GM19328 (cell line): Measurements from ENCODE around the gene PSME3.
"Not testable (repeated sequence)": the region's sequence is repeated elsewhere in the genome, so short reads cannot be mapped to it uniquely, and the experiment has no call there.

ENCODE experiments used
- ATAC-seq: cut with Tn5 transposase; IDR thresholded peaks from one replicate; pipeline ENCODE4 v1.9.1; 2021; ENCODE audit warnings: mild to moderate bottlenecking, moderate library complexity; ENCODE audit not compliant: unreplicated experiment

Gene PSME3

GRCh38 chr17:42849451-42850181 lies 16.4 kb downstream of the PSME3 start:
- ATAC-seq = no peak

- ATAC-seq = no peak
These were observed 17.8 kb downstream of the PSME3 start, which contains the start of gene AOC3 for GRCh38 chr17:42850954-42851353. Gene AOC3, plus strand, starts transcription at chr17:42851199. Its CDS starts 145 bp downstream, at chr17:42851344.

GRCh38 chr17:42851371-42852240 lies 18.4 kb downstream of the PSME3 start:
- ATAC-seq = not testable (repeated sequence)

DNA sequence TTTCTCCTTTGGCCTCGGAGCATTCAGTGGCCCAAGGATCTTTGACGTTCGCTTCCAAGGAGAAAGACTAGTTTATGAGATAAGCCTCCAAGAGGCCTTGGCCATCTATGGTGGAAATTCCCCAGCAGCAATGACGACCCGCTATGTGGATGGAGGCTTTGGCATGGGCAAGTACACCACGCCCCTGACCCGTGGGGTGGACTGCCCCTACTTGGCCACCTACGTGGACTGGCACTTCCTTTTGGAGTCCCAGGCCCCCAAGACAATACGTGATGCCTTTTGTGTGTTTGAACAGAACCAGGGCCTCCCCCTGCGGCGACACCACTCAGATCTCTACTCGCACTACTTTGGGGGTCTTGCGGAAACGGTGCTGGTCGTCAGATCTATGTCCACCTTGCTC lies 19.2 kb downstream of the PSME3 start:
- no peak for ATAC-seq

DNA sequence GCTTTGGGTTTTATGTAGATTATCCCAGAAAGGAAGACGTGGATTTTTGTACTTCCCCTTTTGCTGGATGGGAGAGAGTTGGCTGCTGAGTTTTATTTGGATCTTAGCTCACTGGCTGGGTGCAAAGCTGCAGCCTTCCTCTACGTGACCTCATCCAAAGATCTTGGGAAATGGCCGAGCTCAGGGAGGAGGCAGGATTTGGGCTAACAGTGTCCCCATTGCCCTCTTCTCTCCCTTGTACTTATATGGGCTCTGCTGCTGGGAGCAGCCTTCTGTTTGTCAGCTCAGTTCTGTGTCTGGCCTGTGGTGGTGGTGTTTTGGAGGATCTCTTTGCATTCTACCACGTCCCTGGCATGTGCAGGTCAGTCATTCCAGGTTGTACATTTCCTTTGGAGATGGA lies 19.8 kb downstream of the PSME3 start:
- ATAC-seq = no peak

- no peak for ATAC-seq
These were observed 20.4 kb downstream of the PSME3 start for GRCh38 chr17:42853597-42853967.

GRCh38 chr17:42853968-42854790 lies 21.0 kb downstream of the PSME3 start:
- no peak for ATAC-seq

- ATAC-seq = no peak
These were observed 21.9 kb downstream of the PSME3 start for GRCh38 chr17:42855048-42855596.

- not testable (repeated sequence) for ATAC-seq
These were observed 22.9 kb downstream of the PSME3 start for GRCh38 chr17:42856093-42856492.

- not testable (repeated sequence) for ATAC-seq
These were observed 23.3 kb downstream of the PSME3 start for GRCh38 chr17:42856516-42856915.

DNA sequence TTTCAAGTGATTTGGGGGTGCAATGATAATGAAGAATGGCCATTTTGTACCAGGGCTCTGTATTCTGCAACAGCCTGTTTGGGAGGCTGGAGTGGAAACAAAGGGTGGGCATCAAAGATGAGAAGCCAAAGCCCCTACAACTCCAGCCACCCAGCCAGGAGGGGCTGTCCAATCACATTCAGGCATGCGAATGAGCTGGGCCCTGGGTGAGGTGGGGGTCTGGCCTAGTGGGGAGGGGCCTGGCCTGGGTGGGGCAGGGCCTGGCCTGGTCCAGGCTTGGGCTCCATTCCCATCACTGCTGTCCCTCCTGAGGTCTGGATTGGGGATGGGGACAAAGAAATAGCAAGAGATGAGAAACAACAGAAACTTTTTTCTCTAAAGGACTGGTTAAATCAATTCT lies 24.2 kb downstream of the PSME3 start:
- ATAC-seq = no peak

- no peak for ATAC-seq
These were observed 32.5 kb downstream of the PSME3 start for GRCh38 chr17:42865638-42866094.

- no peak for ATAC-seq
These were observed 33.0 kb downstream of the PSME3 start for GRCh38 chr17:42866216-42866615.

DNA sequence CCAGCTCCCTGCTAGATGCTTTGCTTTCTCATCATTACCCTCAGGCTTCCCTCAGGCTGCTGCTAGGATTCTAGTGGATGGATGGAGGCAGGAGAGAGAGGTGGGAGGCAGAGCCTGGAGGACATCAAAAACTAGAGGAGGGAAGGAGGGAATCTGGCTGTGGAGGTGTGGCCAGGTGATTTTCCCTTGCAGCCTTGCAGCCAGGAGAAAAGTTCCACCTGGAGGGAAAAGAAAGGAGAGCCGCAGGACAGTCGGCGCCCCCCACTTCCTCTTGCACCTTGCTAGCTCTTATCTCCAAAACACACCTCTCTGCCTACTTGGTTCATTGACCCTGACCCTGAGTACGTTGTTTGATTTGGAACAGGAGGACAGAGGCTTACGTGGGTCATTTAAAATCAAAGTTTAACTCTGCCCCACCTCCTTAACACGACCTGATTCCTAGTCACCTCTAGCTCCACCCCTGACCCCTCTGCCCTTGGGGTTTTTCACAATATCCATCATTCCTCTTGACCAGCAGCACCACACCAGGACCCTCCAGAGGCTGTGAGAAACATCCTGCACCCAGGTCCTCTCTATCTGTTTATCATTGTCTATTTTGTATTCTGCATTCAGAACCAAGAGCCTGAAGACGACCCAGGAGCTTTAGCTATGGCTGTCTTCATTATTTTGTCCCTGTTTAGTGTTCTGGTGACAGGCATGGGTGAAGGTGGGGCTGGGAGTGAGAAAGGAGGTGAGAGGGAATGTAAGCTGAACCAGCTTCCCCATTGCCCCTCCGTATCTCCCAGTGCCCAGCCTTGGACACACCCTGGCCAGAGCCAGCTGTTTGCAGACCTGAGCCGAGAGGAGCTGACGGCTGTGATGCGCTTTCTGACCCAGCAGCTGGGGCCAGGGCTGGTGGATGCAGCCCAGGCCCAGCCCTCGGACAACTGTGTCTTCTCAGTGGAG lies 33.7 kb downstream of the PSME3 start:
- ATAC-seq = no peak

GRCh38 chr17:42867694-42868261 lies 34.6 kb downstream of the PSME3 start:
- not testable (repeated sequence) for ATAC-seq

GRCh38 chr17:42868338-42868737 lies 35.1 kb downstream of the PSME3 start:
- ATAC-seq = no peak

DNA sequence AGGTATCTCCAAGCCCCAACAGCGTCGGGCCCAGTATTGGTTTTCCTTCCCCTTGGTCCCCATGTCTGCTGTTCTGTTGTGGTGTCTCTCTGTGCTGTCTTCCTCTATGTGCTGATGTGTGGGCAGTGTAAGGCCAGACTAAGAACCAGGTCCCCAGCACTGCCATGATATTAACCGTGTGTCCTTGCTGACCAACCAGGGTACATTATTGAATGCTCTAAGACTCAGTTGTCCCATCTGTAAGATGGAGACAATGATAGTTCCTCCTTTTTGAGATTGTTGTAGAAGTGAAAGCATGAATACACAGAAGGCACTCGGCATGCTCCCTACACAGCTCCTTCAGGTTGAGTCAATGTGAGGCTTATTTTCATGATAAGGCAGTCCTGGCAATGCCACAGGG lies 38.5 kb downstream of the PSME3 start:
- ATAC-seq = no peak

GRCh38 chr17:42872251-42872965 lies 39.2 kb downstream of the PSME3 start:
- no peak for ATAC-seq

DNA sequence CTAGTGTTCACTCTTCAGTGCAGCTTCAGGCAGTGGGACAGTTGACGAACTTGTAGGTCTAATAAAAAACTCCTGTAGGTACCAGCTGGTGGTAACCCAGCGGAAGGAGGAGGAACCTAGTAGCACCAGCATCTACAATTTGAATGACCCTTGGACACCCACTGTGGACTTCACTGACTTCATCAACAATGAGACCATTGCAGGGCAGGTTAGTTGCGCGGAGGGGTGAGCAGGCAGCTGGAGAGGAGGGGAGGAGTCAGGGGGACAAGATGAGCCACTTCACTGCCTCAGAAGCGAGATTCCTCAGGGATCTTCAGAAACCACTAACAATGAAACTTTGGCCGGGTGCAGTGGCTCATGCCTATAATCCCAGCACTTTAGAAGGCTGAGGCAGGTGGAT lies 40.1 kb downstream of the PSME3 start:
- ATAC-seq = no peak
